Aorta (tissue), 5 donors: Measurements from ENCODE around the gene AGAP1. TPM values are rescaled to one million over a fixed set of nuclear protein-coding genes. Genes with fewer than 3 reads are reported as not detected.

Source experiments
- ATAC-seq: fragments of 200-7000 bp; cut with Tn5 transposase; one replicate; pipeline ENCODE4 v1.9.1; 2022; ENCODE audit warnings: moderate library complexity; ENCODE audit not compliant: low FRiP score
- DNase-seq, 2 donors: peaks; one replicate each; pipeline ENCODE4 v3.0.0-alpha.2; 2020
- H3K27ac ChIP-seq, 2 donors: one replicate each; pipeline ENCODE4 v1.5.1; 2013; ENCODE audit warnings: low read length in 2 of 2, mild to moderate bottlenecking in 2 of 2, moderate library complexity in 2 of 2, control low read depth in 1 of 2, inconsistent platforms in 1 of 2, low read depth in 1 of 2
- H3K27me3 ChIP-seq, 2 donors: one replicate each; pipeline ENCODE4 v1.6.1; 2013; ENCODE audit warnings: control low read depth in 1 of 2, low read length in 1 of 2, mild to moderate bottlenecking in 1 of 2, moderate library complexity in 1 of 2; ENCODE audit not compliant: insufficient read depth in 2 of 2, control insufficient read depth in 1 of 2
- H3K36me3 ChIP-seq, 2 donors: one replicate each; pipeline ENCODE4 v1.6.1; 2013; ENCODE audit warnings: control low read depth in 1 of 2, low read length in 1 of 2, mild to moderate bottlenecking in 1 of 2; ENCODE audit not compliant: insufficient read depth in 2 of 2, control insufficient read depth in 1 of 2
- H3K4me1 ChIP-seq, 2 donors: one replicate each; pipeline ENCODE4 v1.6.1; 2013; ENCODE audit warnings: low read length in 2 of 2, control low read depth in 1 of 2, mild to moderate bottlenecking in 1 of 2, moderate library complexity in 1 of 2; ENCODE audit not compliant: insufficient read depth in 2 of 2, control insufficient read depth in 1 of 2
- H3K4me3 ChIP-seq, 2 donors: one replicate each; pipeline ENCODE4 v1.5.1; 2013; ENCODE audit warnings: low read length in 2 of 2, control low read depth in 1 of 2, mild to moderate bottlenecking in 1 of 2
- H3K9me3 ChIP-seq: one replicate; pipeline ENCODE4 v1.6.1; 2013; ENCODE audit warnings: mild to moderate bottlenecking, low read length; ENCODE audit not compliant: control insufficient read depth
- WGBS, 2 donors: extraction: QIAGEN DNeasy Blood & Tissue Kit; methylation state at CpG; one replicate each; pipeline ENCODE4 v1.1.7; 2013; 5-methylcytosine and 5-hydroxymethylcytosine counted together
- intact Hi-C, 2 donors: fragments of 100-400 bp; cut with DNase I; formaldehyde crosslinking; loops; one replicate each; pipeline versions ENCODE4 v1.14.2 to v1.15.0; 2022
- polyA plus RNA-seq, 2 donors: library from polyadenylated mRNA; stranded (reverse); fragments of 200-250 nt; gene quantifications; one replicate each; pipeline ENCODE4 v1.2.3, GENCODE V29; 2013
- total RNA-seq, 2 donors: library from RNA; stranded (reverse); fragmentation: NEBNext Ultra II Directional; extraction: Animal tissue kit (Norgen Biotek cat#: 25700); gene quantifications; one replicate each; pipeline ENCODE4 v1.2.1, GENCODE V29; 2021
- donor health status: healthy with polysubstance abuse.
- donor health status: Bipolar disorder and iron deficiency.
- donor health status: DM: no; HTN: no; CAD: no.
- donor health status: DM: no; HTN: no; CAD: no.
- donor health status: DM: yes; HTN: yes; CAD: no.

The AGAP1 gene
- total and polyA plus RNA-seq, 4 donors: 3.0 to 32.7 (median 12.7) TPM

- Histone ChIP-seq H3K36me3 (no peaks in the 10 kb centered on the region), H3K27me3 (no peaks in the 10 kb centered on the region), H3K9me3 (no peaks in the 10 kb centered on the region), H3K27ac (no peak overlapping the region), H3K4me3 (no peak overlapping the region), H3K4me1 (no peaks in the 10 kb centered on the region)
- ATAC-seq (no peak), DNase-seq (no peak)
- intact Hi-C loops: loop anchor here in 1 of 2 donors (10.0 kb wide), 1 partner anchor 1294 kb away; no protein-coding TSS in a partner anchor
- whole genome bisulfite sequencing, 2 donors: 94 to 95% methylated on average over 23 of the region's 23 CpGs
These were observed 277.3 kb downstream of the AGAP1 start for GRCh38 chr2:235770909-235771820.

- no peak for ATAC-seq
- Histone ChIP-seq H3K36me3 (no peaks in the 10 kb centered on the region), H3K4me1 (no peaks in the 10 kb centered on the region), H3K27ac (no peak overlapping the region), H3K9me3 (no peaks in the 10 kb centered on the region), H3K27me3 (no peaks in the 10 kb centered on the region), H3K4me3 (no peak overlapping the region)
- DNase-seq: no peak
- intact Hi-C loops: loop anchor here in 1 of 2 donors (10.0 kb wide), 1 partner anchor 1291 kb away; no protein-coding TSS in a partner anchor
- WGBS, 2 donors: 91 to 92% methylated on average over 9 of the region's 9 CpGs
These were observed 279.5 kb downstream of the AGAP1 start for GRCh38 chr2:235773188-235773928.

GRCh38 chr2:235774153-235774870 lies 280.5 kb downstream of the AGAP1 start:
- intact Hi-C loops: loop anchor here in 1 of 2 donors (10.0 kb wide), 1 partner anchor 1290 kb away; no protein-coding TSS in a partner anchor
- ATAC-seq: no peak
- no peaks in the 10 kb centered on the region for H3K36me3 ChIP-seq

GRCh38 chr2:235776531-235776930 lies 282.7 kb downstream of the AGAP1 start:
- DNase-seq (no peak), ATAC-seq (no peak)
- intact Hi-C loops: loop anchor here in 1 of 2 donors (10.0 kb wide), 1 partner anchor 1288 kb away; no protein-coding TSS in a partner anchor
- no peaks in the 10 kb centered on the region for H3K9me3 ChIP-seq
- H3K4me1 ChIP-seq: no peaks in the 10 kb centered on the region
- H3K27ac ChIP-seq: no peak overlapping the region
- H3K4me3 ChIP-seq: no peak overlapping the region
- WGBS, 2 donors: 94 to 97% methylated on average over 14 of the region's 14 CpGs
- H3K36me3 ChIP-seq: no peaks in the 10 kb centered on the region
- no peaks in the 10 kb centered on the region for H3K27me3 ChIP-seq

More at GRCh38 chr2:235774153-235774870, 280.5 kb downstream of the AGAP1 start:
- no peaks in the 10 kb centered on the region for H3K9me3 ChIP-seq
- H3K4me3 ChIP-seq: no peak overlapping the region
- DNase-seq: no peak
- H3K4me1 ChIP-seq: no peaks in the 10 kb centered on the region
- no peak overlapping the region for H3K27ac ChIP-seq
- WGBS, 2 donors: 89 to 90% methylated on average over 15 of the region's 15 CpGs
- no peaks in the 10 kb centered on the region for H3K27me3 ChIP-seq

GRCh38 chr2:235779444-235779896 lies 285.6 kb downstream of the AGAP1 start:
- Histone ChIP-seq H3K36me3 (no peaks in the 10 kb centered on the region), H3K9me3 (no peaks in the 10 kb centered on the region), H3K27me3 (no peaks in the 10 kb centered on the region), H3K4me3 (no peak overlapping the region), H3K27ac (no peak overlapping the region), H3K4me1 (no peaks in the 10 kb centered on the region)
- ATAC-seq: no peak
- 24 to 32% methylated on average over 8 of the region's 8 CpGs for WGBS, 2 donors
- peak; percentile 78 to 88 for DNase-seq
- intact Hi-C loops: loop anchor here in 1 of 2 donors (10.0 kb wide), 1 partner anchor 1285 kb away; no protein-coding TSS in a partner anchor

- DNase-seq (no peak), ATAC-seq (no peak)
- no peaks in the 10 kb centered on the region for H3K9me3 ChIP-seq
- no peak overlapping the region for H3K27ac ChIP-seq
- WGBS, 2 donors: 90 to 92% methylated on average over 4 of the region's 4 CpGs
- H3K4me1 ChIP-seq: no peaks in the 10 kb centered on the region
- H3K4me3 ChIP-seq: no peak overlapping the region
- intact Hi-C loops: no loop called here
- no peaks in the 10 kb centered on the region for H3K36me3 ChIP-seq
- no peaks in the 10 kb centered on the region for H3K27me3 ChIP-seq
These were observed 286.6 kb downstream of the AGAP1 start for GRCh38 chr2:235780401-235780800.

- intact Hi-C loops: no loop called here
- Histone ChIP-seq H3K4me1 (no peaks in the 10 kb centered on the region), H3K9me3 (no peaks in the 10 kb centered on the region), H3K4me3 (no peak overlapping the region), H3K27ac (no peak overlapping the region), H3K27me3 (no peaks in the 10 kb centered on the region), H3K36me3 (no peaks in the 10 kb centered on the region)
- DNase-seq (no peak), ATAC-seq (no peak)
- 88 to 90% methylated on average over 6 of the region's 6 CpGs for WGBS, 2 donors
These were observed 287.9 kb downstream of the AGAP1 start for GRCh38 chr2:235781775-235782174.

GRCh38 chr2:235784788-235785187 lies 290.9 kb downstream of the AGAP1 start:
- Histone ChIP-seq H3K4me3 (no peak overlapping the region), H3K36me3 (peaks cover 0 to 3% of the 10 kb centered on the region in 2 donors), H3K27ac (no peak overlapping the region), H3K27me3 (no peaks in the 10 kb centered on the region), H3K9me3 (no peaks in the 10 kb centered on the region), H3K4me1 (no peaks in the 10 kb centered on the region)
- DNase-seq (no peak), ATAC-seq (no peak)
- intact Hi-C loops: no loop called here
- WGBS, 2 donors: 98% methylated on average over 4 of the region's 4 CpGs
